ENCODE data around the gene TRIM59.

TRIM59 gene, protein sequence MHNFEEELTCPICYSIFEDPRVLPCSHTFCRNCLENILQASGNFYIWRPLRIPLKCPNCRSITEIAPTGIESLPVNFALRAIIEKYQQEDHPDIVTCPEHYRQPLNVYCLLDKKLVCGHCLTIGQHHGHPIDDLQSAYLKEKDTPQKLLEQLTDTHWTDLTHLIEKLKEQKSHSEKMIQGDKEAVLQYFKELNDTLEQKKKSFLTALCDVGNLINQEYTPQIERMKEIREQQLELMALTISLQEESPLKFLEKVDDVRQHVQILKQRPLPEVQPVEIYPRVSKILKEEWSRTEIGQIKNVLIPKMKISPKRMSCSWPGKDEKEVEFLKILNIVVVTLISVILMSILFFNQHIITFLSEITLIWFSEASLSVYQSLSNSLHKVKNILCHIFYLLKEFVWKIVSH

DNA sequence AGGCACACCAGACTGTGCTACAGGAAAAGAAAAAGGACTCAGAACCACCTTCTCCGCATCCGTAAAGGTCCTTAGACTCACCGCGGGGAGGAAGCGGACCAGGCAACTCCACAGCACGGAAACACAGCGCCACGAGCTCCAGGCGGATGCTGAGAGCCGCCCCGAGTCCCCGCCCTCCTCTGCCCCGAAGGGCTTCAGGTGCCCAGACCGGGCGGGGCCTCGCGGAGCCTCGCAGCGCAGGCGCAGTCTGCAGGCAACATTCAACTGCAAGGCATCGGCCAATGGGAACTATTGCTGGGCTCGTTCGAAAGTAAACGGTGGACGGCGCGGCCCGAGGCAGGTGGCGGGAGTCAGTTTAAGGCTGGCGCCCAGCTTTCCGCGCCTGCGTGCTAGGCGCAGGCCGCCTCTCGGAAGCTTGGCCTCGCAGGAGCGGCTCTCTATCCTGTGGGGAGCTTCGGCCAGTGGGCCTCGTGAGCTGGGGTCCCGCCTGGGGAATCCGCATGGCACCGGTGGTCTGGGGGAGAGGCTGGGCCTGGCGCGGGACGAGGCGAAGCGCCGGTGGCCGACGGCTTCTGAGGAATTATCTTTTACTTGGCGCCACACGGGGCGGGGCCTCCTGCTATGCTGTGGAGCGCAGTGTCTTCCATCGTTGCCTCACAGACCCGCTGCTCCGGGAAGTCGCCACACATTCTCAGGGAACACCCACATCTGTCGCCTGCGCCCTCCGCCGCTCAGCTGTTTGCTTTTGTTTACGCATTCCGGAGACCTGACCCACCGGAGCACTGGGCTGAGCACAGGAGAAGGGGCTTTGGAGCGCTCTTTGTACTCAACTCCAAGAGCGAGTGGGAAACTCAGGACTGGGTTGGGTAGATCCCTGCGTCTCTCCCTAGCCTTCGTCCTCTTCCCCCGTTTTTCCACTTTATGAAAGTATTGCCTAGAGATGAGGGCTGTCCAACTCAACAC, at the start of gene TRIM59:
Gene TRIM59, minus strand, starts transcription at position 151 of the 963 bp plus-strand sequence. CDS start 10,603 bp downstream, outside the sequence.
- H3K36me3 ChIP-seq (ENCODE audit: low read depth): peaks cover 34% of the 10 kb centered on the region
- peak within 1 kb of the TSS; percentile 87 for H3K27ac ChIP-seq (ENCODE audit: poor library complexity, severe bottlenecking)
- no peaks in the 10 kb centered on the region for H3K9me3 ChIP-seq (ENCODE audit: severe bottlenecking)
- H3K27me3 ChIP-seq (ENCODE audit: insufficient read depth, poor library complexity, severe bottlenecking): no peaks in the 10 kb centered on the region
- ATAC-seq (ENCODE audit: low read depth): peak; percentile 89
- TF ChIP-seq, protein P1, sequence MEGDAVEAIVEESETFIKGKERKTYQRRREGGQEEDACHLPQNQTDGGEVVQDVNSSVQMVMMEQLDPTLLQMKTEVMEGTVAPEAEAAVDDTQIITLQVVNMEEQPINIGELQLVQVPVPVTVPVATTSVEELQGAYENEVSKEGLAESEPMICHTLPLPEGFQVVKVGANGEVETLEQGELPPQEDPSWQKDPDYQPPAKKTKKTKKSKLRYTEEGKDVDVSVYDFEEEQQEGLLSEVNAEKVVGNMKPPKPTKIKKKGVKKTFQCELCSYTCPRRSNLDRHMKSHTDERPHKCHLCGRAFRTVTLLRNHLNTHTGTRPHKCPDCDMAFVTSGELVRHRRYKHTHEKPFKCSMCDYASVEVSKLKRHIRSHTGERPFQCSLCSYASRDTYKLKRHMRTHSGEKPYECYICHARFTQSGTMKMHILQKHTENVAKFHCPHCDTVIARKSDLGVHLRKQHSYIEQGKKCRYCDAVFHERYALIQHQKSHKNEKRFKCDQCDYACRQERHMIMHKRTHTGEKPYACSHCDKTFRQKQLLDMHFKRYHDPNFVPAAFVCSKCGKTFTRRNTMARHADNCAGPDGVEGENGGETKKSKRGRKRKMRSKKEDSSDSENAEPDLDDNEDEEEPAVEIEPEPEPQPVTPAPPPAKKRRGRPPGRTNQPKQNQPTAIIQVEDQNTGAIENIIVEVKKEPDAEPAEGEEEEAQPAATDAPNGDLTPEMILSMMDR (IDR thresholded peaks at IDR 0.05; ENCODE audit: poor library complexity, severe bottlenecking): peak; percentile 9
- peak within 1 kb of the TSS; percentile 62 for H3K4me3 ChIP-seq (ENCODE audit: severe bottlenecking)
- H3K4me1 ChIP-seq (ENCODE audit: insufficient read depth, poor library complexity, severe bottlenecking): peaks cover 24% of the 10 kb centered on the region
- peak; percentile 97 for DNase-seq (ENCODE audit: low spot score)

DNA sequence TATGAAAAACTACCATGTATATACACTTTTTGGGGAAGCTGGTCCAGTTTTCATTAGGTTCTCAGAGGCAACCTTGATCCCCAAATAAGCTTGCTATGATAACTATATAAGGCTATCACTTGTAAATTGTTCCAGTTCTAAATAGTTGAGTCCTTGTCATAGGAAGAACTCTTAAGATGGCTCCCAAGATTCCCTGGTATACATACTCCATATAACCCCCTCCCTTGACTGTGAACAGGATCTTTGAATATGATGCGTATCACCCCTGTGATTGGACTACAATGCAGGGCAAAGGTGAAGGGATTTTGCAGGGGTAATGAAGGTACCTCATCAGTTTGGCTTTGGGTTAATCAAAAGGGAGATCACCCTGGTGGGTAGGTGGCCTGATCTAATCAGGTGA, 48.6 kb upstream of the TRIM59 start:
- H3K36me3 ChIP-seq (ENCODE audit: low read depth): peaks cover 44% of the 10 kb centered on the region
- no peak overlapping the region for H3K27ac ChIP-seq (ENCODE audit: poor library complexity, severe bottlenecking)
- H3K4me1 ChIP-seq (ENCODE audit: insufficient read depth, poor library complexity, severe bottlenecking): no peaks in the 10 kb centered on the region
- no peak for ATAC-seq (ENCODE audit: low read depth)
- H3K27me3 ChIP-seq (ENCODE audit: insufficient read depth, poor library complexity, severe bottlenecking): no peaks in the 10 kb centered on the region
- H3K4me3 ChIP-seq (ENCODE audit: severe bottlenecking): no peak overlapping the region
- TF ChIP-seq, protein P1 (IDR thresholded peaks at IDR 0.05; ENCODE audit: poor library complexity, severe bottlenecking): no peak
- H3K9me3 ChIP-seq (ENCODE audit: severe bottlenecking): no peaks in the 10 kb centered on the region
- no peak for DNase-seq (ENCODE audit: low spot score)

DNA sequence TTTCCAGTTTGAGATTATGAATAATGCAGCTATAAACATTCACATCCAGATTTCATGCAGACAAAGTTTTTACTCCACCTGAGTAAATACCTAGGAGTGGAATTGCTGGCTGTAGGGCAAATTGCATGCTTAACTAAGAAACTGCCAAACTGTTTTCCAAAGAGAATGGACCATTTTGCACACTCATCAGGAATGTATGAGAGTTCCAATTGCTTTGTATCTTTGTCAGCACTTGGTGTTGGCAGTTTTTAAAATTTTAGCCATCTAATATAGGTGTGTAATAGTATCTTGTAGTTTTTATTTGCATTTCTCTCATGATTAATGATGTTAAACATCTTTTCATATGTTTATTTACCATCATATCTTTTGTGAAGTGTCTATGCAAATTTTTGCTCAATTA, 40.6 kb upstream of the TRIM59 start:
- DNase-seq (ENCODE audit: low spot score) (no peak), ATAC-seq (ENCODE audit: low read depth) (no peak)
- Histone ChIP-seq H3K27me3 (ENCODE audit: insufficient read depth, poor library complexity, severe bottlenecking) (no peaks in the 10 kb centered on the region), H3K4me3 (ENCODE audit: severe bottlenecking) (no peak overlapping the region), H3K4me1 (ENCODE audit: insufficient read depth, poor library complexity, severe bottlenecking) (no peaks in the 10 kb centered on the region), H3K9me3 (ENCODE audit: severe bottlenecking) (no peaks in the 10 kb centered on the region), H3K27ac (ENCODE audit: poor library complexity, severe bottlenecking) (no peak overlapping the region), H3K36me3 (ENCODE audit: low read depth) (no peaks in the 10 kb centered on the region)
- TF ChIP-seq, protein P1 (IDR thresholded peaks at IDR 0.05; ENCODE audit: poor library complexity, severe bottlenecking): no peak

DNA sequence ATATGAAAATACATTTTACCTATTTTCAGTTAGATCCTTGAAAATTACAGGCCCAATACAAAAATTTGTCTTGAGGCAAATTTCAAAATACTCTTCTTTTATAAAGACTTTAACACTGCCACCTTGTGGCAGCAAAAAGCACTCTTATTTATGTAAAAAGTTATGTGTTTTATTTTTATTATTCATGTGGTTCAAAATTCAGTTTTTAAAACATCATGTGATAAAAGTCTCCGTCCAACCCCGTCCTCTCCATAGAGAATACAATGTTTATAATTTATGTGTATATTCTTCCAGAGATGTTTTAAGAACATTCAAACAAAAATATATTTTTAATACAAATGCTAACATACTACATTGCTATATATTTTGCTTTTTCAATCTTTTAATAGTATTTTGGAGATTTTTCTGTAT, 36.9 kb upstream of the TRIM59 start:
- Histone ChIP-seq H3K36me3 (ENCODE audit: low read depth) (no peaks in the 10 kb centered on the region), H3K4me3 (ENCODE audit: severe bottlenecking) (no peak overlapping the region), H3K27ac (ENCODE audit: poor library complexity, severe bottlenecking) (no peak overlapping the region), H3K27me3 (ENCODE audit: insufficient read depth, poor library complexity, severe bottlenecking) (no peaks in the 10 kb centered on the region), H3K4me1 (ENCODE audit: insufficient read depth, poor library complexity, severe bottlenecking) (no peaks in the 10 kb centered on the region), H3K9me3 (ENCODE audit: severe bottlenecking) (no peaks in the 10 kb centered on the region)
- DNase-seq (ENCODE audit: low spot score): no peak
- TF ChIP-seq, protein P1 (IDR thresholded peaks at IDR 0.05; ENCODE audit: poor library complexity, severe bottlenecking): peak; percentile 86
- ATAC-seq (ENCODE audit: low read depth): no peak
